H9 (cell line): Measurements from ENCODE around the gene MTOR. TPM values are rescaled to one million over a fixed set of nuclear protein-coding genes. Genes with fewer than 3 reads are reported as not detected.

Experiments
- DNase-seq: peaks from one replicate; pipeline ENCODE4 v3.0.0-alpha.2; 2017
- H2AFZ ChIP-seq: one replicate; pipeline ENCODE4 v1.6.1; 2013; ENCODE audit warnings: mild to moderate bottlenecking, low read length, control low read depth, moderate library complexity
- H2AK5ac ChIP-seq: 2 replicates; pipeline ENCODE4 v1.6.1; 2013; ENCODE audit warnings: low read length, control low read depth, mixed read lengths; ENCODE audit not compliant: insufficient read length
- H2BK120ac ChIP-seq: one replicate; pipeline ENCODE4 v1.6.1; 2013; ENCODE audit warnings: low read depth, mild to moderate bottlenecking, low read length, control low read depth, inconsistent platforms; ENCODE audit not compliant: poor library complexity, severe bottlenecking
- H2BK12ac ChIP-seq: 2 replicates; pipeline ENCODE4 v1.6.1; 2013; ENCODE audit warnings: low read length, control low read depth, mixed read lengths, low read depth; ENCODE audit not compliant: insufficient read length
- H2BK15ac ChIP-seq: 2 replicates; pipeline ENCODE4 v1.6.1; 2013; ENCODE audit warnings: low read depth, low read length, control low read depth
- H2BK20ac ChIP-seq: one replicate; pipeline ENCODE4 v1.6.1; 2013; ENCODE audit warnings: low read depth, mild to moderate bottlenecking, low read length, control low read depth, inconsistent platforms; ENCODE audit not compliant: poor library complexity, severe bottlenecking
- H2BK5ac ChIP-seq: 2 replicates; pipeline ENCODE4 v1.6.1; 2013; ENCODE audit warnings: low read length, control low read depth, mixed read lengths; ENCODE audit not compliant: insufficient read length
- H3K14ac ChIP-seq: 2 replicates; pipeline ENCODE4 v1.6.1; 2013; ENCODE audit warnings: low read length, control low read depth; ENCODE audit not compliant: insufficient read depth
- H3K18ac ChIP-seq: 2 replicates; pipeline ENCODE4 v1.6.1; 2013; ENCODE audit warnings: low read depth, mild to moderate bottlenecking, mixed read lengths, low read length, control low read depth; ENCODE audit not compliant: insufficient read length
- H3K23ac ChIP-seq: 2 replicates; pipeline ENCODE4 v1.6.1; 2013; ENCODE audit warnings: low read length, control low read depth, mixed read lengths, low read depth; ENCODE audit not compliant: insufficient read length
- H3K23me2 ChIP-seq: 2 replicates; pipeline ENCODE4 v1.6.1; 2013; ENCODE audit warnings: low read depth, mild to moderate bottlenecking, mixed read lengths, low read length, control low read depth; ENCODE audit not compliant: insufficient read length, poor library complexity, severe bottlenecking
- H3K27ac ChIP-seq: 2 replicates; pipeline ENCODE4 v1.5.1; 2013; ENCODE audit warnings: low read length, control low read depth, mixed read lengths, low read depth; ENCODE audit not compliant: insufficient read length
- H3K27me3 ChIP-seq: 2 replicates; pipeline ENCODE4 v1.6.1; 2013; ENCODE audit warnings: low read length, control low read depth, inconsistent platforms; ENCODE audit not compliant: insufficient read depth
- H3K4ac ChIP-seq: 2 replicates; pipeline ENCODE4 v1.6.1; 2013; ENCODE audit warnings: low read depth, mild to moderate bottlenecking, control low read depth, inconsistent platforms, low read length, moderate library complexity
- H3K4me1 ChIP-seq: 2 replicates; pipeline ENCODE4 v1.6.1; 2013; ENCODE audit warnings: low read length, control low read depth, inconsistent platforms; ENCODE audit not compliant: insufficient read depth
- H3K4me2 ChIP-seq: 2 replicates; pipeline ENCODE4 v1.6.1; 2013; ENCODE audit warnings: low read length, control low read depth, mixed read lengths; ENCODE audit not compliant: insufficient read length, insufficient read depth
- H3K56ac ChIP-seq: 2 replicates; pipeline ENCODE4 v1.6.1; 2013; ENCODE audit warnings: low read depth, mild to moderate bottlenecking, mixed read lengths, low read length, control low read depth; ENCODE audit not compliant: insufficient read length
- H3K79me1 ChIP-seq: 2 replicates; pipeline ENCODE4 v1.6.1; 2013; ENCODE audit warnings: low read depth, mild to moderate bottlenecking, moderate library complexity, low read length, control low read depth, inconsistent platforms; ENCODE audit not compliant: insufficient read depth, poor library complexity, severe bottlenecking
- H3K79me2 ChIP-seq: 2 replicates; pipeline ENCODE4 v1.6.1; 2013; ENCODE audit warnings: low read length, control low read depth, inconsistent platforms; ENCODE audit not compliant: insufficient read depth
- H3K9ac ChIP-seq: 2 replicates; pipeline ENCODE4 v1.6.1; 2013; ENCODE audit warnings: low read length, control low read depth, mixed read lengths; ENCODE audit not compliant: insufficient read length; ENCODE audit errors: extremely low read depth
- H3K9me3 ChIP-seq: one replicate; pipeline ENCODE4 v1.6.1; 2013; ENCODE audit warnings: low read depth, low read length, inconsistent platforms; ENCODE audit not compliant: control insufficient read depth
- H3T11ph ChIP-seq: one replicate; pipeline ENCODE4 v1.6.1; 2013; ENCODE audit warnings: mild to moderate bottlenecking, low read length, control low read depth, inconsistent platforms
- H4K20me1 ChIP-seq: one replicate; pipeline ENCODE4 v1.6.1; 2013; ENCODE audit not compliant: control insufficient read depth, insufficient read length, insufficient read depth
- H4K5ac ChIP-seq: 2 replicates; pipeline ENCODE4 v1.6.1; 2013; ENCODE audit warnings: low read depth, mild to moderate bottlenecking, mixed read lengths, low read length, control low read depth; ENCODE audit not compliant: insufficient read length
- H4K8ac ChIP-seq: replicated peaks from 2 replicates; pipeline ENCODE4 v1.6.1; 2013; ENCODE audit warnings: low read length, control low read depth, mixed read lengths, low read depth; ENCODE audit not compliant: insufficient read length
- H4K91ac ChIP-seq: 2 replicates; pipeline ENCODE4 v1.6.1; 2013; ENCODE audit warnings: low read depth, mild to moderate bottlenecking, moderate library complexity, mixed read lengths, low read length, control low read depth; ENCODE audit not compliant: insufficient read length
- H3K27ac Mint-ChIP-seq, 3 experiments: 2 replicates in 2 of 3; 3 replicates in 1 of 3; pipeline ENCODE4 v1.8.0; 2020 to 2021; ENCODE audit warnings: mixed read lengths in 3 of 3, mild to moderate bottlenecking in 1 of 3, moderate library complexity in 1 of 3
- H3K27me3 Mint-ChIP-seq: 2 replicates; pipeline ENCODE4 v1.8.0; 2021; ENCODE audit warnings: low read depth, mild to moderate bottlenecking, moderate library complexity, mixed read lengths
- H3K36me3 Mint-ChIP-seq, 3 experiments: 2 replicates in 2 of 3; 3 replicates in 1 of 3; pipeline ENCODE4 v1.8.0; 2020 to 2021; ENCODE audit warnings: low read depth in 3 of 3, mixed read lengths in 3 of 3; ENCODE audit not compliant: insufficient read depth in 1 of 3
- H3K4me1 Mint-ChIP-seq, 2 experiments: 2 replicates each; pipeline ENCODE4 v1.8.0; 2020; ENCODE audit warnings: mixed read lengths in 2 of 2
- H3K4me3 Mint-ChIP-seq, 2 experiments: 2 replicates in 1 of 2; 3 replicates in 1 of 2; pipeline ENCODE4 v1.8.0; 2020 to 2021; ENCODE audit warnings: mild to moderate bottlenecking in 2 of 2, mixed read lengths in 2 of 2, moderate library complexity in 1 of 2
- H3K9me3 Mint-ChIP-seq, 2 experiments: 2 replicates in 1 of 2; 3 replicates in 1 of 2; pipeline ENCODE4 v1.8.0; 2020; ENCODE audit warnings: mild to moderate bottlenecking in 2 of 2, mixed read lengths in 2 of 2, moderate library complexity in 1 of 2
- WGBS: extraction: QIAGEN DNeasy Blood & Tissue Kit; methylation state at CpG from one replicate; pipeline ENCODE4 v1.1.7; 2013; ENCODE audit warnings: missing lambda C conversion rate, low lambda C conversion rate, mixed read lengths; ENCODE audit not compliant: insufficient read length; ENCODE audit errors: extremely low coverage; 5-methylcytosine and 5-hydroxymethylcytosine counted together
- total RNA-seq: library from RNA; stranded (reverse); gene quantifications from 2 replicates; pipeline ENCODE4 v1.2.1, GENCODE V29; 2021
- TF ChIP-seq, protein P1 (sequence below): fragments of 200-600 bp; sonication (generic); conservative IDR thresholded peaks from 3 replicates; pipeline ENCODE4 v1.8.0; 2021; ENCODE audit warnings: antibody characterized with exemption, mild to moderate bottlenecking

The MTOR gene
- total RNA-seq, 1 experiment from 2014 or later = 67.5 TPM

DNA sequence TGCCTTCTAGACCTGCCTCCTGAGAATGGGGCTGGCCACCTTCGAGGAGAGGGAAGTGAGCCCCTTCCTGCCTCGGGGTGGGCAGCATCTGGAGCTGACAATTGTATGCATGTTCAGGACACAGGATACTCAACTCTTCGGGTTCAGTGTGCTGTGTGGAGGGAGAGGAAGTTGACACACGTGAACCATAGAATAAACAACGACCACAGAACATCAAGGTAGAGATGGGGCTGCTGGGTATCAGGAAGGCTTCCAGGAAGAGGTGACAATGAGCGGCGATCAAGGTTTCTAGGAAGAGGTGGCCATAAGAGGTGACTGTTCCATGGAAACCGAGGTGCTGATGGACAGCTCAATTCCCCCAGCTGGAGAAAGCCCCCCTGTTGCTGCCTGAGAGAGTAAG is 32.6 kb upstream of the MTOR start:
- Histone ChIP-seq H3K79me2 (no peaks in the 10 kb centered on the region), H3K9me3 (no peaks in the 10 kb centered on the region), H2AFZ (no peak overlapping the region), H2BK5ac (no peak overlapping the region), H3K56ac (no peak overlapping the region), H2AK5ac (no peak overlapping the region), H4K5ac (no peak overlapping the region), H3K23ac (no peak overlapping the region), H4K8ac (no peak overlapping the region), H2BK120ac (no peak overlapping the region), H4K91ac (no peak overlapping the region), H3K23me2 (no peaks in the 10 kb centered on the region), H3K27me3 (no peaks in the 10 kb centered on the region), H3K14ac (no peak overlapping the region), H3K4me2 (no peak overlapping the region), H3K27ac (no peak overlapping the region), H3K4me1 (no peaks in the 10 kb centered on the region; the same call in 1 of the 2 replicates), H3K18ac (no peak overlapping the region), H4K20me1 (no peaks in the 10 kb centered on the region), H3K79me1 (no peaks in the 10 kb centered on the region), H2BK15ac (no peak overlapping the region), H3K4ac (no peak overlapping the region), H2BK20ac (no peak overlapping the region), H3T11ph (no peak overlapping the region), H3K9ac (no peak overlapping the region), H2BK12ac (no peak overlapping the region)
- Mint-ChIP-seq H3K36me3 (peaks cover 11 to 34% (median 11%) of the 10 kb centered on the region in 3 experiments), H3K4me1 (peaks cover 19 to 20% of the 10 kb centered on the region in 2 experiments), H3K9me3 (no peaks in the 10 kb centered on the region; a peak in 1 of 5 replicates), H3K27ac (0 out of 7 replicates have a peak overlapping the region, but pooled peaks of 1 of the 3 experiments have one; percentile 26), H3K27me3 (no peaks in the 10 kb centered on the region), H3K4me3 (no peak overlapping the region; a peak in 1 of 5 replicates)
- no peak for DNase-seq
- TF ChIP-seq, protein P1, sequence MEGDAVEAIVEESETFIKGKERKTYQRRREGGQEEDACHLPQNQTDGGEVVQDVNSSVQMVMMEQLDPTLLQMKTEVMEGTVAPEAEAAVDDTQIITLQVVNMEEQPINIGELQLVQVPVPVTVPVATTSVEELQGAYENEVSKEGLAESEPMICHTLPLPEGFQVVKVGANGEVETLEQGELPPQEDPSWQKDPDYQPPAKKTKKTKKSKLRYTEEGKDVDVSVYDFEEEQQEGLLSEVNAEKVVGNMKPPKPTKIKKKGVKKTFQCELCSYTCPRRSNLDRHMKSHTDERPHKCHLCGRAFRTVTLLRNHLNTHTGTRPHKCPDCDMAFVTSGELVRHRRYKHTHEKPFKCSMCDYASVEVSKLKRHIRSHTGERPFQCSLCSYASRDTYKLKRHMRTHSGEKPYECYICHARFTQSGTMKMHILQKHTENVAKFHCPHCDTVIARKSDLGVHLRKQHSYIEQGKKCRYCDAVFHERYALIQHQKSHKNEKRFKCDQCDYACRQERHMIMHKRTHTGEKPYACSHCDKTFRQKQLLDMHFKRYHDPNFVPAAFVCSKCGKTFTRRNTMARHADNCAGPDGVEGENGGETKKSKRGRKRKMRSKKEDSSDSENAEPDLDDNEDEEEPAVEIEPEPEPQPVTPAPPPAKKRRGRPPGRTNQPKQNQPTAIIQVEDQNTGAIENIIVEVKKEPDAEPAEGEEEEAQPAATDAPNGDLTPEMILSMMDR = no peak
- no CpG with 5 or more reads among the region's 8 CpGs for whole genome bisulfite sequencing
